PFSK-1 (cell line): Measurements from ENCODE around the gene PPM1M.

ENCODE experiments used
- POLR2AphosphoS5 ChIP-seq: IDR thresholded peaks from 2 replicates; pipeline ENCODE4 v1.6.1; 2012; ENCODE audit warnings: low read depth, mild to moderate bottlenecking, control low read depth, low read length, moderate library complexity
- REST ChIP-seq, 2 experiments: IDR thresholded peaks; 2 replicates each; pipeline versions ENCODE4 v1.6.1 to v1.8.0; 2011 to 2012; ENCODE audit warnings: low read depth in 2 of 2, low read length in 2 of 2, control low read depth in 1 of 2, inconsistent platforms in 1 of 2, mild to moderate bottlenecking in 1 of 2, moderate library complexity in 1 of 2; ENCODE audit not compliant: insufficient read depth in 1 of 2
- TAF1 ChIP-seq: IDR thresholded peaks from 2 replicates; pipeline ENCODE4 v1.6.1; 2012; ENCODE audit warnings: low read length, control low read depth, borderline replicate concordance; ENCODE audit not compliant: insufficient read depth

GRCh38 chr3:52195823-52196331 is 49.7 kb upstream of the PPM1M start:
- TF ChIP-seq REST (IDR thresholded peaks at IDR 0.05; ENCODE audit: insufficient read depth in 1 of 2, low read depth in 2 of 2, low read length in 2 of 2) (no peak), POLR2AphosphoS5 (no peak), TAF1 (no peak)
